ENCODE results near the gene SECISBP2. TPM values are rescaled to one million over a fixed set of nuclear protein-coding genes. Genes with fewer than 3 reads are reported as not detected.

SECISBP2 gene

GRCh38 chr9:89408628-89409101 is 90.4 kb downstream of the SECISBP2 start:
- H2BK12ac ChIP-seq (ENCODE audit: low read length in 2 of 2) = no peak overlapping the region
- H3K27me3 ChIP-seq (ENCODE audit: control insufficient read depth in 1 of 2, insufficient read depth in 1 of 2, low read length in 2 of 2) = peaks cover 0 to 5% of the 10 kb centered on the region in 2 experiments
- H2AFZ ChIP-seq (ENCODE audit: low read depth, low read length) = no peak overlapping the region
- peak overlapping the region in 1 of 2 experiments; percentile 76 for H3K14ac ChIP-seq (ENCODE audit: low read length in 2 of 2)
- peaks cover 35% of the 10 kb centered on the region for H3K4me1 ChIP-seq (ENCODE audit: control insufficient read depth, insufficient read depth, low read depth, low read length)
- no peak overlapping the region for H2BK15ac ChIP-seq (ENCODE audit: low read depth, poor library complexity, severe bottlenecking)
- H3K27ac ChIP-seq (ENCODE audit: low read length, poor library complexity, severe bottlenecking) = no peak overlapping the region
- H3K9ac ChIP-seq (ENCODE audit: low read length) = no peak overlapping the region
- H4K8ac ChIP-seq (ENCODE audit: low read length) = no peak overlapping the region
- no peak overlapping the region for H3K18ac ChIP-seq (ENCODE audit: low read depth in 1 of 2, low read length in 2 of 2)
- H3K9me3 ChIP-seq (ENCODE audit: control insufficient read depth, low read length) = peaks cover 12% of the 10 kb centered on the region
- peaks cover 0 to 25% of the 10 kb centered on the region in 2 experiments for H3K36me3 ChIP-seq (ENCODE audit: control insufficient read depth in 1 of 2, insufficient read depth in 2 of 2, low read depth in 1 of 2, low read length in 2 of 2)
- H3K79me1 ChIP-seq (replicated peaks; ENCODE audit: low read length, poor library complexity, severe bottlenecking) = peaks cover 12% of the 10 kb centered on the region
- DNase-seq = no peak
- H2BK5ac ChIP-seq (ENCODE audit: low read depth, low read length, poor library complexity, severe bottlenecking) = no peak overlapping the region
- WGBS = 95% methylated on average over 10 of the region's 12 CpGs
- no peak overlapping the region for H3K4me3 ChIP-seq (ENCODE audit: insufficient read depth in 1 of 2, low read depth in 1 of 2, low read length in 2 of 2)
- H3K23ac ChIP-seq (ENCODE audit: low read length in 2 of 2) = no peak overlapping the region
- no peak overlapping the region for H2AK5ac ChIP-seq (ENCODE audit: low read length, severe bottlenecking)
- no peak overlapping the region for H4K91ac ChIP-seq (ENCODE audit: low read length)
- H3K4ac ChIP-seq (ENCODE audit: low read depth in 1 of 2, low read length in 2 of 2) = no peak overlapping the region
- no peak overlapping the region for H2BK120ac ChIP-seq (ENCODE audit: low read depth, low read length)
- H3K4me2 ChIP-seq (ENCODE audit: low read length, poor library complexity, severe bottlenecking) = no peak overlapping the region

Small RNA genes lying within 50 kb of the gene (small RNA-seq; reads per million reads assigned to genes)
- gene MIR3153 (ENCODE audit: low read depth) = not detected
